NCI-H82 (cell line): Measurements from ENCODE around the gene TPP1.

Source experiments
- DNase-seq: peaks from one replicate; lab custom pipeline; 2025; lab: John Stamatoyannopoulos, UW

The TPP1 gene

DNA sequence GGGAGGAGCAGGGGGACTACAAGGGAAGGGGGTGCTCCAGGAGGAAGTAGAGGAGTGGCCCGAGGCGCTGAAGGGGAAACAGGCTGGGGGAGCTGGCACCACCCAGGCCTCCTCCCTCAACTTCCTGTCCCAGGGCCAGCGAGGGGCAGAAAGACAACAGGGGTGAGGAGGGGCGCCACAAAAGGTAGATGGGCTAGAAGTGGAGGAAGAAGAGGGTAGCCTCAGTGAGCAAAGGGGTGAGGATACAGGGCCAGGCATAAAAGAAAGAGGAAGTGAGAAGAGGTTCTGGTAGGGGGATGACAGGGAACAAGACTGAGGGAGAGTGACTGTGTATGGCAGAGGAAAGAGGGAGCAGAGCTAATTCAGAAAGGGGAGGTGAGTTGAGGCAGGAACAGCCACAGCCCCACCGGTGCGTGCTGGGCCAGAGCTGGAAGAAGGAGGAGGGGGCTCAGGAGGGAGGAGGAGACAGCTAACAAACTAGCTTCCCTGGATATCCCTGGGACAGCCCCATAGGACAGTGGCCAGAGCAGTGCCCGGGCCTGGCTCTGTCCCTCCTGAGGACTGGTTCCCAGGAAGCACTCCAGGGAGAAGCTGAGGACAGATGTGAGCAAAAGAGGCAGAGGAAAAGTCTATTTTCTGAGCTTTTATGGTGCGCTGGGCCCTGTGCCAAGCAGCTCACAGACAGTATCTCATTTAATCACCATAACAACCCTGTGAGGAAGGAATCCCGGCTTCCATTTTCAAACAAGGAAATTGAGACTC lies 27.9 kb upstream of the TPP1 start:
- no peak for DNase-seq

DNA sequence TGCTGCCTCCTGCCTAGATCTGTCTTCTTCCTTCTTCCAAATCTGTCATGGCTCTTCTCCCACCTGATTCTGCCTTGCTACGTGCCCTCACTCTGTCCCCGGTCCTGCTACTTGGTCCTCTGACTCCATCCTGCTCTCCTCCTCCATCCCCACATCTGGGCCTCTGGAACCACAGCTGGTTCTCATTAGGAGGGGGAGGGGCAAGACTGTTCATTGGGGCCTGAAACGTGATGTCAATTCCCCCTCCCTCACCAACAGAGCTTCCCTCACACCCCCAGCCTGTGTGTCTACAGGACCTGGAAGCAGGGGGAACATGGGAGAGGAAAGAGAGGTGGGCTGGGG lies 27.3 kb upstream of the TPP1 start:
- no peak for DNase-seq

DNA sequence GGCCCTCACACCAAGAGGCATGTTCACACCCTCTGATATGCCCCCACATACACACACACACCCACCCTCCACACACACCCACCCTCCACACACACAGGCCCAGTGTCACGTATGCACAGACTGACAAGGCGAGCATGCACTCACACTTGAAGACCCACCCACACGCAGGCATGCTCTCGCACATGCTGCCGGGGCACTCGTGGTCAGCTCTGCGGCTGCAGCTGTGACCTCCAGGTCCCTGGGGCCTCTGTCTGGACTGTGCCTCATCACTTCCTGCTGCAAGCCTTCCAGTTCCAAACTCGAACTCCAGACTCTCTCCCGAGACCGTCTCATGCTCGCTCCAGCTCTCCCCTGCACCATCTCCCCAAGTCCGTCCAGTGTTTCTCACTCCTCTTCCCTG lies 26.8 kb upstream of the TPP1 start:
- no peak for DNase-seq

DNA sequence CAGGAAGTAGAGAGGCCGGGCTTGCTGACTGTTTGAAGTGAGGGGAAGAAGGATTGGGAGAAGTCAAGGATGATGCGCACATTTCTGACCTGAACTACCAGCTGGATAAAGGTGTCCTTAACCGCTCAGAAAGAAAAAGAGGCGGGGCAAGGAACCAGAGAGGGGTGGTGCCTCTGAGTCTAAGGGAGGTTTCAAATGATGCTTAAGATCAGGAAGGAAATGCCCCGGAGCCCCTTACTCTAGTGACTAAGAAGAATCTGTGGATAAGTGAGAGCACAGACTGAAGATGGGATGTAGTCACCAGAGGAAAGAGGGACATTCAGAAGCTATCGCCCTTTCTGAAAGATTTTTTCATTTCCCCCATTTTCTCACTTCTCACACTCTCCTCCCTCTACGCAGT lies 23.7 kb upstream of the TPP1 start:
- DNase-seq = no peak

DNA sequence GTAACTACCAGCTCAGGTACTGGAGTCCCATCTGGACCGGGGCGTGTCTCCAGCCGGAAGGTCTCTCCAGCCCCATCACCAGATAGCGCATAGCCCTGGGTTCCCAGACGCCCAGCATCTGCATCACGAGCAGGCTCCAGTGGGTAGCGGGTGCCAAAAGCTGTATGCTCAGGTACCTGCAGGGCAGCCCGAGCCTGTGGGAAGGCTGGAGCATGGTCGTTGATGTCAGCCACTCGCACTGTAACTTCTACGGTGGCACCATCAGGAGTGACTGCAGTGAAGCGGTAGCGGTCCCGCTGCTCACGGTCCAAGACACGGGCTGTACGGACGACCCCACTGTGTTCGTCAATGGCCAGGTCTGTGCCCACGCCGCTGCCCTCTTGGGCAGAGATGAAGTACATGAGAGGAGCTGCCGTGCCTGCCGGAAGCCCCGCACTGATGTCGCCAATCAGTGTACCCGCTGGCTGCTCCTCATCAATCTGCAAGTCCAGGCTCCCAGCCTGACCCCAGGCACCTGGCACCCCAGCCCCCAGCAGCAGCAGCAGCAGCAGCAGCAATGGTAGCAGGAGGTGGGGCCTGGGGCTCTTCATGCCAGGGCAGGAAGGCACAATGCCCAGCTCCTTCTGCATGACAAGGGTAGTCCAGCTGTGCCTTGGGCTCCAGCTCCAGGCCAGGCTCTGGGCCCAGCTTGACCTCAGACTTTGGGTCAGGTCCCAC lies 21.9 kb upstream of the TPP1 start:
- no peak for DNase-seq

DNA sequence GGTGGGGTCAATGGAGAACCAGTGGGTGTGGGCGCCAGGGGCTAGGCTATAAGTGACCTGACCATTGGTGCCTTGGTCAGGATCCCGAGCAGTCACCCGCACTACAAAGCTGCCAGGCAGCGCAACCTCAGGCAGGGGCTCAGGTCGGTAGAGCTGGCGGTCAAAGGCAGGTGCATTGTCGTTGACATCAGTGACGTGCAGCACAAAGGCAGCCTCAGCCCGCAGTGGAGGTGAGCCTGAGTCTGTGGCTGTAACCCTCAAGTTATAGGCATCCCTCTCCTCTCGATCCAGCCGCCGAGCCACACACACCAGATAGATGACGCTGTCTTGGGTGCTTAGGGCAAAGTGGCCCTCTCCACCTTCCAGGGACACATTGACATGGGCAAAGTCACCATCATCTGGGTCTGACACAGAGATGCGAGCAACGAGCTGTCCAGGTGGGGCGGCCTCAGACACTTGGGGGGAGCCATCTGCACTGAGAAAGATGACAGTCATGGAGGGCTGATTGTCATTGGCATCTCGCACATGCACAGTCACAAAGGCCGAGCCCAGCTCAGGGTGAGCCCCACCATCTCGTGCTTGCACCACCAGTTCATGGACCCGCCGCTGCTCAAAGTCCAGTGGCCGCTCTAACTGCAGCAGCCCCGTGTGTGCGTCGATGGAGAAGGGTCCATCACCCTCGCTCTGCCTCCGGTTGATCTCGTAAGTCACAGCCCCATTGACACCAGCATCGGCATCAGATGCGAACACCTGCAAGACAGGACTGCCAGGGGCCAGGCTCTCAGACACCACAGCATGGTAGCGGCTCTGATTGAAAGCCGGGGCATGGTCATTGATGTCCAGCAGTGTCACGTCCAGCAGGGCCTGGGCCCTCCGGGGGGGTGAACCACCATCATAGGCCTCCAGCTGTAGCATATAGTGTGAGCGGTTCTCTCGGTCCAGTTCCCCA lies 21.1 kb upstream of the TPP1 start:
- DNase-seq = no peak

DNA sequence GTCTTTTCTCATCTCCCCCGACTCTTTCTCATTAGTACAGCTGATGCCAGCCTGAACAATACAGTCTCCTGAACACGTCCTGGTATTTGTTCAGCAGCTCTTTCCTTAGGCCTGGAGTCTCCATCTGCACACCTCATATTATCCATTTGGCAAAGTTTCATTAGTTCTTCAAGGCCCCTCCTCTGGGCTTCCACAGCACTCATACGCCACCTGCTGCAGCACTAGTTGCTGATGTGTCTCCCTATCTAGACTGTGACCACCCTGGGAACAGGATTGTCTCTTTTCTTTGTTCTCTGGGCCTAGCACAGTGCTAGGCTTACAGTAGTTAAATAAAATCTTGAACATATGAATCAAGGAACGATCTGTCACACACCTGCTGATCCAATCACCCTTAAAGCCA lies 19.2 kb upstream of the TPP1 start:
- DNase-seq = no peak

DNA sequence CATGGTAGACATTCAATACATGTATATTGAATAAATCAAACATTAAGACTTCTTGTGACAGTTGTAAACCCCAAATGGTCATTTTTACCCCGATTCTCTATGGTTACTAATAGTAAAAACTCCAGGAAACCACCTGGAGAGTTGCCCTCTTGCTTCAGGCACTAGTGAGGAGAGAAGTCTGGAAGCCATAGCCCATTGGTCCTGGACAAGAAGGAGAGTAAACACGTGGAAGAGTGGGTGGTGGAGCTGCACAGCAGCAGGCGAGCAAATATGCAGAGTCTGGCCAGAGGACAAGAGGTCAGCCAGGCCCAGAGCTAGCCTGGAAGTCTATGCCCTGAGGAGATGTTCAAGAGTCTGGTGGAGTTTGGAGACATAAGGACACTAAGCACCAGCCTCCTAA lies 18.6 kb upstream of the TPP1 start:
- DNase-seq = no peak

DNA sequence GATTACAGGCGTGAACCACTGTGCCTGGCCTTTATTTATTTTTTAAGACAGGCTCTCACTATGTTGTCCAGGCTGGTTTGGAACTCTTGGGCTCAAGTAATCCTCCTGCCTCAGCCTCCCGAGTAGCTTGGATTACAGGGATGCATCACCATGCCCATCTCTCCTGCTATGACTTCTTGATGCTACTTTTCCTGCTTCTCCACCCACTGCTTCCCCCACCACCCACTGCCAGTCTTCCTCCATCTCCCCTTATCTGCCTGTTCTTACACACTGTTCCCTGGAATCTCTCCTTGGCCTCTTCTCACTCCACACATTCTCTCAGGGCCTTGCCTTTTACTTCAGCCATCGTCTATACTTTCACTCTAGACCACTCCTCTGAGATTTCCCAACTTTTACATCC lies 17.3 kb upstream of the TPP1 start:
- no peak for DNase-seq

DNA sequence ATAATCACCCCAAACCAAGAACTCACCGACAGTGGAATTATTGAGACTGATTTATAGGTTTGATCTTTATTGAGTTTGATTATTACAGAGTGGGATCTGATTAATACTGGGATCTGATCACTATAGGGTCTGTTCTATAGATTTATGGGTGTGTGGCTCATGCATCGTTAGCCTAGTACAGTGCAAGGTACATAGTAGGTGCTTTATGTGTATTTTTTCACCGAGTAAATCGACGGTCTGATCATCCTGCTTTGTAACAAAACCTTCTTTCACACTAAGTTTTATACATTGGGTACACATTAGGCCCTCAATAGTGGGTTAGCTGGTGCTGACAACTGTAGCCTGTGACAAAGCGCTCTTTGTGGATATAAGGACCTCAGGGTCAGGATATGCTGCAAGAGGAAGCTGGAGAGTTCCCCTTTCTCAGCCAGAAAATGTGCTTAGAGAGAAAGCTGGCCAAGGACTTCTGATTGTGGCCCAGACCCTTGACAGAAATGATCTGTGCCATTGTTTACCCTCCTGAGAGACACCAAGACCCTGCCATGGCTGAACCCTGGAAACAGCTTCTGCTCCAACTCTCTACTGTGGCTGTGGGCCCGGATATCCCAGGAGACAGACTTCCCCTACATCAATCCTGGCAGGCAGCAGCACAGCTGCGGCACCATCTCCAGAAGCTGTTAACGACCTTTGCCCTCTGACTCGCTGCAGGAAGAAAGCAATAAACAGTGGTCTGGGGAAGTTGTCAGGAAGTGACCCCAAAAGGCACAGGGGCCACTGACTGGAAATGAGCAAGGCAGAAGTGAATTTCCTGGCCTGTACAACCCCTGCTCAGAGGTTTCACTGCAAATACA lies 16.1 kb upstream of the TPP1 start:
- no peak for DNase-seq

DNA sequence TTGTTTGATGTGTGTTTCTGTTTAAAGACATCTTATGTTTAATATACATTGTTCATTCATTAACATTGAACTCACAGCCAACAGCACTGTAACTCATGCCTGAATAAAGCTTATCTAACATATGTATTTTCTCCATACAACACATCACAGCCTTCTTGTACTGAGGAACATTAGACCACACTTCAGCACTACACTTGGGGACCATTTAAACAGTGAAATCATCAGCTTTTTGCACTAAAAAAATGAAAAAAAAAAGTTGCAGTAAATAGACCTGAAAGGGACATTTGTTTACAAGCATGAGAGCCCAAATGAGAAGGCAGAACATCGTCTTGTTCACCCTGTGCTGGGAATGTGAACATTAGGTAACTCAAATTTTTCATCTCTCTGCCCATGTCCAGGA lies 15.3 kb upstream of the TPP1 start:
- DNase-seq = no peak

DNA sequence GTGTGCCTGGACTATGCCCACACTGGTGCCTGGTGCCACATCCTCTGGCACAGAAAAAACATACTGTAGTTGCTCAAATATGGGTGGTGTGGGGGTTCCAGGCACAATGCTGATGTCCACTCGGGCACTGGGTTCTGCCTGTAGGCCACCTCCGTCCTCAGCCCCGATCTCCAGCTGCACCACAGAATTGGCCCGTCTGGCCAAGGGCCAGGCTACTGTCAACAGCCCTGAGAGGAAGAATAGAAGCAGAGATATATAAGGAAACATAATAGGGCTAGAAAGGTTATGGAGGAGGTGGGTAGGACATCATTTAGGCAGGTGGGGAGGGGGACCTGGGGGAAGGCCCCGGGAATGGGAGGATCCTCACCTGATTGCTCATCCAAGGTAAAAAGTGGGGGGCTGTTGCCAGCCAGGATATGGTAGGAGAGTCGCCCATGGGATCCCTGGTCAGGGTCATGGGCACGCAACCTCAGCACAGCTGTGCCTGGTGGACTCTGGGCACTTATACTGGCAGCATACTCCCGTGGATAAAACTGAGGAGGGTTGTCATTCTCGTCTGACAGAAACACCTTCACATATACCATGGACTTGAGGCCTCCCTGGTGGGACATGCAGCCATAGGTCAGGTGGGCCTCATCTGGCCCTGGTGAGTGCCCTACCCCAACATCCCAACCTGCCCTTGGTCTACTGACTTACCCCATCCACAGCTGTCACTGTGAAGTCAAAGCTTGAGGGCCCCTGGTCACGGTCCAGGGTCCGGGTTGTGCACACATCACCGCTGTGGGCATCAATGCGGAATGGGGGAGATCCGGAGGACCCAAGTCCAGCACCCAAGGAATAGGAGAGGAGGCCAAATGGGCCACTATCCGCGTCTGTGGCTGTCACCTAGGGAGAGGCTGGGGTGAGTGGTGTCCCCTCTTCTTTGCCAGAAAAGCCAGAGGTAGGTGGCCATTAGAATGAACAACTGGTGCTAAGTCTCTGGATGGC lies 14.5 kb upstream of the TPP1 start:
- DNase-seq = no peak

DNA sequence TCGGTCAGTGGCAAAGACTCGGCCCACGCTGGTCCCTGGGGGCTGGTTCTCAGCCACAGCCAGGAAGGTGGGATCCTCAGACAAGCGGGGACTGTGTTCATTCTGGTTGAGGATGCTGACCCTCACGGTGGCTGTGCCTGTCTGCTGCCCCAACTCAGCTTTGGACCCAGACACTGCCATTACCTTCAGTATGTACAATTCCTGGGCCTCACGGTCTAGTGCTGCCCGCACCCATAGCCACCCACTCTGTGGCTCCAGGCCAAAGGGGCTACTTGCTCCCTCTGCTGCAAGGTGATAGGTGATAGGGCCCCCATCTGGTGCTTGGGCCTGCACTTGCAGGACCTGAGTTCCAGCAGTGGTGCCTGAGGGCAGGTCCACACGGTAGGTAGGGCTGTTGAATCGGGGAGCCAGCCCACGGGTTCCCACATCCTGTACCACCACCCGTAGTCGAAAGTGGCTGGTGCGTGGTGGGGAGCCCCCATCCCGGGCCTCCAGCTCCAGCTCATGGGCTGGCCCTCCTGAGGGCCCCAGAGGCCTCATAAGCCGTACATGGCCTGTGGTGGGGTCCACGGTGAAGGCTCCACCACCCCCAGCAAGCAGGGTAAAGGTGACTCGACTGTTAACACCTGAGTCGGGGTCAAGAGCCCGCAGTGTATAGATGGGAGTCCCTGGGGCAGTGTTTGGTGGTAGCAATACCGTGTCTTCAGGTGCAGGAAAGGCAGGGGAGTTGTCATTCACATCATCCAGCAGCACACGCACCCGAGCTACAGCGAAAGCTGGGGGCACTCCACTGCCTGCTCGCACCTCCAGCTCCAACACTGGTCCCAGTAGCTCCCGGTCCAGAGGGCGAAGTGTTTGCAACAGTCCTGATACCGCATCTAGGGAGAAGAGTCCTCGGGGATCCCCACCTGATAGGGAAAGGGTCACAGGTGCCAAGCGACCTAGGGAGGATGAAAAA lies 13.2 kb upstream of the TPP1 start:
- DNase-seq = no peak

DNA sequence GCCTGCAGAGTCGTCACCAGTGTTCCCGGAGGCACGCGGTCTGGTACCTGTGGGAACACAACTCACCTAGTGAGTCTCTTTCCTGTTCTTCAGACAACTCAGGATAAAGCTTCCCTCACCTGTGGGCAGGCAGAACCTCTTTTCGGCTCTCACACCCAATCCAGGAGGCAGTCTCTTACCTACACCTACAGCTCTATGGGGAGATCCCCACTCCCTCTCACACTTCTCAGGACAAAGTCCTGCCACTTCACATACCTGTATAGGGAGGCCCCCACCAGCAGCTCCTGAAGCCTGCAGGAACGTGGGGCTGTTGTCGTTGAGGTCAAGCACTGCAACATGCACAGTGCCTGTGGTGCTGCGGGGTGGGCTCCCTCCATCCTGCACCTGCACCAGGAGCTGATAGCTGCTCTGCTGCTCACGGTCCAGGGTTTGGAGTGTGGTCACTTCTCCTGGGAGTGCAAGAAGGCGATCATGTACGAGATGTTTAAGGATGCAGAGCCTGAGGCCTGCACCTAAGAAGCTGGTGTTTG lies 12.2 kb upstream of the TPP1 start:
- no peak for DNase-seq

DNA sequence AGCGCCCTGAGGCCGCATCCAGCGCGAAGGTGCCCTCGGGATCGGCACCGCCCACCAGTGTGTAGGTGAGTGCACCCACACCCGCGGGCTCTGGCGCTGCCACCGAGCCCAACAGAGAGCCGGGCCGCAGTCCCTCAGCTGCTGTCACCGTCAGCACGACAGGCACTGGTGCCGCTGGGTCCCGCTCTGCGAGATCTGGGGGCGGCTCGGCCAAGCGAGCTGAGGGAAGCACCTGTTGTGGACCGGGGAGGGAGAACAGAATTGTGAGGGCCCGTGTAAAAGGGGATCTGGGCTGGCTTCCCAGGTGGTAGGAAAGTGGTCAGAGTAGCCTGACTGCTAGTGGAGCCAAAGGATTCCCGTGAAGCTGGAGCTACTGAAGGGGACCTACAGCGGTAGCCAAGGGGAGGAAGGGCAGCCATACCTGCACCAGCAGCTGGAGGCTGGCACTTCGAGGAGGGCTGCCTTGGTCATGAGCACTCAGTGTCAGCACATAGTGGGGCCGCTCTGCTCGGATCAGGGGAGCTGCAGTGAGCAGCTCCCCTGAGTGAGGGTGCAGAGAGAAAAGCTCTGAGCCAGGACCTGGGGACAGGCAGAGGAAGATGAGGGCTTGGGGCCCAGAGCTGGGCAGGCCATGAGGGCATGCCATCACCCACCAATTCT lies 11.5 kb upstream of the TPP1 start:
- DNase-seq = no peak

DNA sequence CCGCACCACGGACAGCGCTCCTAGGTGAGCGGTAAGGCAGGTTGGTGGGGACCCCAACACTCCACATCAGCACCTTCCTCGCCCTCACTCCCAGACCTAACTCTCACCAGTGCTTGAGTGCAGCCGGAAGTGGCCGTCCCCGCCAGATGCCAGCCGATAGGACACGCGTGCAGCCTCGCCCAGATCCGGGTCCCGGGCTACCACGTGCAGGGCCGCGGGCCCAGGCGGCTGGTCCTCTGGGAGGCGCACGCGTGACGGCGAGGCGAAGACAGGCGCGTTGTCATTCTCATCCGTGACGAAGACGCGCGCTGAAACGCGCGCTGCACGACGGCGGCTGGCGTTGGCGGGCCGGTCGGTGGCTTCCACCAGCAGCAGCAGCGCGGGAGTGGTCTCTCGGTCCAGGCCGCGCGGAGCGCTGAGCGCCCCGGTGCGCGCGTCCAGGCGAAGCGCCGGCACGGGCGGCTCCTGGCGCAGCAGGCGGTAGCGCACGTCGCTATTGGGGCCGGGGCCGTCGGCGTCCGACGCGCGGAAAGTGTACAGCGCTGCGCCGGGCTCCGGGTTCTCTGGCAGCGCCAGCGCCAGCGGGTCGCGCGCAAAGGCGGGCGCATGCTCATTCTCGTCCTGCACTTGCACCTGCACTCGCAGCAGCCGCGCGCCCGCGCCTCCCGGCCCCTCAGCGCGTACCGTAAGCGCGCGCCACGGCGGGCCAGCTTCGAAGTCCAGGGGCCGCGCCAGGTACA lies 10.8 kb upstream of the TPP1 start:
- DNase-seq = no peak

DNA sequence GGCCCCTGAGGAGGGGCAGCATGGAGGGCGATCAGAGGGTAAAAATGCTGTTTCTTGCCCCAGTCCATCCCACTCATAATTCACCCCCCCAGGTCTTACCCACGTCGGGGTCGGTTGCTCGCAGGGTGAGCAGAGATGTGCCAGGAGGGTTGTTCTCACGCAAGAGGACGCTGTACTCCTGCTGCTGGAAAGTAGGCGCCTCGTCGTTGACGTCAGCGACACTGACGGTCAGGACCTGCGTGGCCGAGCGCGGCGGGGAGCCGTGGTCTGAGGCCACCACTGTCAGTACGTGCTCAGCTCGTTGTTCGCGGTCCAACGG lies 10.3 kb upstream of the TPP1 start:
- no peak for DNase-seq

DNA sequence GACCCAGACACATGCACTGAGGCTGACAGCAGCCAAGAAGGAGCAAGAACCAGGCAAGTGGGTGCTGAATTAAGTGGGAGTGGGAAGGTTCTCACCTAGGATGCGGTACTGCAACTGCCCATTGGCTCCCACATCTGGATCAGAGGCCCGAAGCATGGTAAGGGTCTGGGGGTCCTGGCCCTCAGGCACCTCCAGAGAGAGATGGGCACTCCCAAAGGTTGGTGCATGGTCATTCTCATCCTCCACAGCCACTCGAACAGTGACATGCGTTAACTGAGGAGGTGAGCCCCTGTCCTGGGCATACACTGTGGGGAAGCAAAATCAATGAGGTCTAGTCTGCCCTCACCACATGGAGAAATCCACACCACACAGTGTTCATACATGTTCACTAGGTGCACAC lies 9.3 kb upstream of the TPP1 start:
- DNase-seq = no peak
